ENCODE data around the gene PHLDA2. TPM values are rescaled to one million over a fixed set of nuclear protein-coding genes. Genes with fewer than 3 reads are reported as not detected.

The PHLDA2 gene
- total and polyA plus RNA-seq, 2 of the 13 experiments (the other 11 are each of a cell fraction or from before 2014, with no cell fraction given) = 0.55 to 0.78 TPM

DNA sequence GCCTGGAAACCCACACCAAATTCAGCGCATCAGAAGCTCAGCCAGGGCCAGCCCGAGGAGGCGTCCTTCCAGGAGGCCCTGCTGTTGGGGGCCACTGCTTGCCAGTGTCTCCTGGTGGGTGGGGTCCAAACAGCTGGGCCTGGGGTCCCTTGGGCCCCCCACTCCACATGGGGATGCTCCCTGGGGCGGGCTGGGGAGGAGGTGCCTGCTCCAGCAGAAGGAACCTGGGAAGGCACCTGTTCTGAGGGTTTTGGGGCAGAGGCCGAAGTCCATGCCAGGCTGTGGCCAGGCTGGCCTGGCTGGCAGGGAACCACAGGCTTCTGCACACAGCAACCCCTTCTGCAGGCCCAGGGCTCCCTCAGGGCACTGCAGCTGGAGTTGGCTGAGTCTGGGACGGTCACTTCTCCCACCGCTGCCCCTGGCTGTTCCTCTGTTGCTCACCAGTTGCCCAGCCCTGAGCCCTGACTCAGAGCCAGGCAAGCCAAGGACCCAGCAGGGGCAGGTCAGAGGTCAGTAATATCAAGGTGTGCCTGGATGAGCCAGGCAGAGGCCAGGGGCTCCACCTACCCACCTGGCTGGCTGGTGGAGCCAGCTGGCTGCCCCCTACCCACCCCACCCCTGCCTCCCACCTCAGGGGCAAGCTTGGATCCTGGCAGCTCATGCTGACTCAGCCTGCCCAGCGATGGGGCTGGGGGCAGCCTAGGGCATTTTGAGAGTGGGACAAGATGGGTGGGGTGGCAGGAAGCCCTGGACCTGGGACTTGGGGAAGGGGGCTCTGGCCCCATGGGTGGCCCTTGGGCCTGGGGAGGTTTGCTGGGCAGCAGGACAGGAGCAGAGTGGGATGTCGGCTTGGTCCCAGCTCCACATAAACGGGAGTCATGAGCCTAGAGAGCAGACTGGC, 12.0 kb upstream of the PHLDA2 start:
- in situ Hi-C loops (cut with HindIII; ENCODE audit: extremely low pct_ligation_motif_present, low pct_unique_long_range_greater_than_20kb) (no loop called here), intact Hi-C loops (cut with micrococcal nuclease; ENCODE audit: unreplicated experiment) (no loop called here)
- no peak for DNase-seq (ENCODE audit: low spot score)
- no TSS peak for BruUV-seq (replicated peaks)
- peaks cover 2 to 30% of the 10 kb centered on the region in 2 experiments; a peak in 3 of 5 replicates for H3K36me3 ChIP-seq (replicated peaks in 1 of 2; ENCODE audit: control insufficient read depth in 1 of 2, insufficient read depth in 2 of 2, low read length in 2 of 2)
- no peaks in the 10 kb centered on the region for H3K27me3 ChIP-seq (ENCODE audit: control insufficient read depth in 1 of 2, insufficient read depth in 2 of 2, low read length in 2 of 2)
- no peak overlapping the region for H3K4me2 ChIP-seq (ENCODE audit: low read depth, low read length)
- no peaks in the 10 kb centered on the region for H3K79me2 ChIP-seq (ENCODE audit: insufficient read depth, low read length)
- no peak overlapping the region for H3K9ac ChIP-seq (ENCODE audit: insufficient read depth, low read depth, low read length)
- no peak overlapping the region for H2AFZ ChIP-seq (ENCODE audit: low read length)
- ChIA-PET CTCF (ENCODE audit: low intra/inter-chr PET ratio, low total read pairs) (no interaction called here), POLR2A (no interaction called here)
- H3K4me3 ChIP-seq (replicated peaks in 1 of 3; ENCODE audit: insufficient read depth in 1 of 3, low read depth in 2 of 3, low read length in 3 of 3) = no peak overlapping the region
- peaks cover 14% of the 10 kb centered on the region for H3K4me1 ChIP-seq (ENCODE audit: insufficient read depth, low read length)
- peak; percentile 61 for ATAC-seq
- peaks cover 15% of the 10 kb centered on the region; the same call in 1 of the 2 replicates for H3K9me3 ChIP-seq (ENCODE audit: low read length)
- 33% methylated on average over 3 of the region's 10 CpGs for WGBS (ENCODE audit: low lambda C conversion rate)
- peak overlapping the region; percentile 13 for H3K27ac ChIP-seq (ENCODE audit: extremely low read length, insufficient read depth, low read length)
- FAIRE-seq = no peak
- peaks cover 16% of the 10 kb centered on the region for H4K20me1 ChIP-seq (ENCODE audit: insufficient read depth, low read length)
- TF ChIP-seq, protein P1, sequence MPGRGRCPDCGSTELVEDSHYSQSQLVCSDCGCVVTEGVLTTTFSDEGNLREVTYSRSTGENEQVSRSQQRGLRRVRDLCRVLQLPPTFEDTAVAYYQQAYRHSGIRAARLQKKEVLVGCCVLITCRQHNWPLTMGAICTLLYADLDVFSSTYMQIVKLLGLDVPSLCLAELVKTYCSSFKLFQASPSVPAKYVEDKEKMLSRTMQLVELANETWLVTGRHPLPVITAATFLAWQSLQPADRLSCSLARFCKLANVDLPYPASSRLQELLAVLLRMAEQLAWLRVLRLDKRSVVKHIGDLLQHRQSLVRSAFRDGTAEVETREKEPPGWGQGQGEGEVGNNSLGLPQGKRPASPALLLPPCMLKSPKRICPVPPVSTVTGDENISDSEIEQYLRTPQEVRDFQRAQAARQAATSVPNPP (CRISPR knock-in tag; IDR thresholded peaks at IDR 0.05) = no peak
- TF ChIP-seq, protein P2, sequence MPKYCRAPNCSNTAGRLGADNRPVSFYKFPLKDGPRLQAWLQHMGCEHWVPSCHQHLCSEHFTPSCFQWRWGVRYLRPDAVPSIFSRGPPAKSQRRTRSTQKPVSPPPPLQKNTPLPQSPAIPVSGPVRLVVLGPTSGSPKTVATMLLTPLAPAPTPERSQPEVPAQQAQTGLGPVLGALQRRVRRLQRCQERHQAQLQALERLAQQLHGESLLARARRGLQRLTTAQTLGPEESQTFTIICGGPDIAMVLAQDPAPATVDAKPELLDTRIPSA (CRISPR knock-in tag; IDR thresholded peaks at IDR 0.05; ENCODE audit: borderline replicate concordance) = no peak
- TF ChIP-seq, protein P3, sequence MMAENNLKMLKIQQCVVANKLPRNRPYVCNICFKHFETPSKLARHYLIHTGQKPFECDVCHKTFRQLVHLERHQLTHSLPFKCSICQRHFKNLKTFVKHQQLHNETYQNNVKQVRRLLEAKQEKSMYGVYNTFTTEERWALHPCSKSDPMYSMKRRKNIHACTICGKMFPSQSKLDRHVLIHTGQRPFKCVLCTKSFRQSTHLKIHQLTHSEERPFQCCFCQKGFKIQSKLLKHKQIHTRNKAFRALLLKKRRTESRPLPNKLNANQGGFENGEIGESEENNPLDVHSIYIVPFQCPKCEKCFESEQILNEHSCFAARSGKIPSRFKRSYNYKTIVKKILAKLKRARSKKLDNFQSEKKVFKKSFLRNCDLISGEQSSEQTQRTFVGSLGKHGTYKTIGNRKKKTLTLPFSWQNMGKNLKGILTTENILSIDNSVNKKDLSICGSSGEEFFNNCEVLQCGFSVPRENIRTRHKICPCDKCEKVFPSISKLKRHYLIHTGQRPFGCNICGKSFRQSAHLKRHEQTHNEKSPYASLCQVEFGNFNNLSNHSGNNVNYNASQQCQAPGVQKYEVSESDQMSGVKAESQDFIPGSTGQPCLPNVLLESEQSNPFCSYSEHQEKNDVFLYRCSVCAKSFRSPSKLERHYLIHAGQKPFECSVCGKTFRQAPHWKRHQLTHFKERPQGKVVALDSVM (CRISPR knock-in tag; IDR thresholded peaks at IDR 0.05) = no peak
- TF ChIP-seq FOXK1 (CRISPR knock-in tag; IDR thresholded peaks at IDR 0.05; ENCODE audit: borderline replicate concordance, low read depth) (no peak), HOXD1 (CRISPR knock-in tag; IDR thresholded peaks at IDR 0.05) (no peak), HHEX (CRISPR knock-in tag; IDR thresholded peaks at IDR 0.05) (no peak), CHD4 (IDR thresholded peaks at IDR 0.05; ENCODE audit: borderline replicate concordance, low read length) (no peak), GABPA (IDR thresholded peaks at IDR 0.05; ENCODE audit: low read depth, low read length) (no peak), GABPA (CRISPR knock-in tag; IDR thresholded peaks at IDR 0.05; ENCODE audit: low read depth) (no peak), ZNF891 (CRISPR knock-in tag; IDR thresholded peaks at IDR 0.05) (peak; percentile 62; the same call in 1 of the 2 replicates), SP4 (CRISPR knock-in tag; IDR thresholded peaks at IDR 0.05) (no peak), ZNF749 (CRISPR knock-in tag; IDR thresholded peaks at IDR 0.05; ENCODE audit: borderline replicate concordance) (no peak), REXO4 (CRISPR knock-in tag; IDR thresholded peaks at IDR 0.05; ENCODE audit: borderline replicate concordance) (no peak), NR2F2 (IDR thresholded peaks at IDR 0.05; ENCODE audit: borderline replicate concordance, low read depth) (0 out of 2 replicates have a peak, but pooled peaks have one; percentile 10), ZNF678 (CRISPR knock-in tag; IDR thresholded peaks at IDR 0.05) (no peak)
- TF ChIP-seq, protein P4, sequence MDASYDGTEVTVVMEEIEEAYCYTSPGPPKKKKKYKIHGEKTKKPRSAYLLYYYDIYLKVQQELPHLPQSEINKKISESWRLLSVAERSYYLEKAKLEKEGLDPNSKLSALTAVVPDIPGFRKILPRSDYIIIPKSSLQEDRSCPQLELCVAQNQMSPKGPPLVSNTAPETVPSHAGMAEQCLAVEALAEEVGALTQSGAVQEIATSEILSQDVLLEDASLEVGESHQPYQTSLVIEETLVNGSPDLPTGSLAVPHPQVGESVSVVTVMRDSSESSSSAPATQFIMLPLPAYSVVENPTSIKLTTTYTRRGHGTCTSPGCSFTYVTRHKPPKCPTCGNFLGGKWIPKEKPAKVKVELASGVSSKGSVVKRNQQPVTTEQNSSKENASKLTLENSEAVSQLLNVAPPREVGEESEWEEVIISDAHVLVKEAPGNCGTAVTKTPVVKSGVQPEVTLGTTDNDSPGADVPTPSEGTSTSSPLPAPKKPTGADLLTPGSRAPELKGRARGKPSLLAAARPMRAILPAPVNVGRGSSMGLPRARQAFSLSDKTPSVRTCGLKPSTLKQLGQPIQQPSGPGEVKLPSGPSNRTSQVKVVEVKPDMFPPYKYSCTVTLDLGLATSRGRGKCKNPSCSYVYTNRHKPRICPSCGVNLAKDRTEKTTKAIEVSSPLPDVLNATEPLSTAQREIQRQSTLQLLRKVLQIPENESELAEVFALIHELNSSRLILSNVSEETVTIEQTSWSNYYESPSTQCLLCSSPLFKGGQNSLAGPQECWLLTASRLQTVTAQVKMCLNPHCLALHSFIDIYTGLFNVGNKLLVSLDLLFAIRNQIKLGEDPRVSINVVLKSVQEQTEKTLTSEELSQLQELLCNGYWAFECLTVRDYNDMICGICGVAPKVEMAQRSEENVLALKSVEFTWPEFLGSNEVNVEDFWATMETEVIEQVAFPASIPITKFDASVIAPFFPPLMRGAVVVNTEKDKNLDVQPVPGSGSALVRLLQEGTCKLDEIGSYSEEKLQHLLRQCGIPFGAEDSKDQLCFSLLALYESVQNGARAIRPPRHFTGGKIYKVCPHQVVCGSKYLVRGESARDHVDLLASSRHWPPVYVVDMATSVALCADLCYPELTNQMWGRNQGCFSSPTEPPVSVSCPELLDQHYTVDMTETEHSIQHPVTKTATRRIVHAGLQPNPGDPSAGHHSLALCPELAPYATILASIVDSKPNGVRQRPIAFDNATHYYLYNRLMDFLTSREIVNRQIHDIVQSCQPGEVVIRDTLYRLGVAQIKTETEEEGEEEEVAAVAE (CRISPR knock-in tag; IDR thresholded peaks at IDR 0.05; ENCODE audit: borderline replicate concordance) = no peak

All from HepG2 (cell line).